Esophagus squamous epithelium (tissue), 5 donors: Measurements from ENCODE around the gene GPATCH4. TPM values are rescaled to one million over a fixed set of nuclear protein-coding genes. Genes with fewer than 3 reads are reported as not detected.

ENCODE experiments used
- DNase-seq: peaks from one replicate; lab custom pipeline; 2025; lab: John Stamatoyannopoulos, UW
- H3K27ac ChIP-seq, 4 donors: fragments of 200-600 bp; sonication (generic); one replicate each; pipeline ENCODE4 v1.5.1; 2016 to 2019; ENCODE audit warnings: mild to moderate bottlenecking in 1 of 4
- H3K27me3 ChIP-seq, 4 donors: fragments of 200-600 bp; sonication (generic); 1 replicate in 3 of 4; 2 replicates in 1 of 4; pipeline versions ENCODE4 v1.5.1 to v1.6.0; 2017 to 2021; ENCODE audit warnings: antibody characterized with exemption in 1 of 4
- H3K36me3 ChIP-seq, 3 donors: fragments of 200-600 bp; sonication (generic); one replicate each; pipeline ENCODE4 v1.5.1; 2016 to 2019
- H3K4me1 ChIP-seq, 3 donors: fragments of 200-600 bp; sonication (generic); one replicate each; pipeline ENCODE4 v1.5.1; 2017 to 2019
- H3K4me3 ChIP-seq, 4 donors: fragments of 200-600 bp; sonication (generic); 1 replicate in 3 of 4; 2 replicates in 1 of 4; pipeline ENCODE4 v1.5.1; 2016 to 2019; ENCODE audit warnings: mild to moderate bottlenecking in 2 of 4, moderate library complexity in 1 of 4
- H3K9me3 ChIP-seq, 3 donors: fragments of 200-600 bp; sonication (generic); one replicate each; pipeline ENCODE4 v1.5.1; 2016 to 2019
- CTCF ChIP-seq, 6 experiments: fragments of 450-650 bp in 4 of 6; fragments of 200-600 bp in 2 of 6; sonication (generic) in 2 of 6; IDR thresholded peaks; one replicate each; pipeline ENCODE4 v1.5.1; 2016 to 2019; ENCODE audit warnings: antibody characterized with exemption in 6 of 6, mild to moderate bottlenecking in 4 of 6, moderate library complexity in 4 of 6
- POLR2A ChIP-seq, 4 donors: fragments of 450-650 bp; IDR thresholded peaks; one replicate each; pipeline ENCODE4 v1.6.1; 2017; ENCODE audit warnings: antibody characterized with exemption in 4 of 4, mild to moderate bottlenecking in 4 of 4, moderate library complexity in 3 of 4
- WGBS, 2 donors: methylation state at CpG; one replicate each; pipeline ENCODE4 v1.1.5; 2018; 5-methylcytosine and 5-hydroxymethylcytosine counted together
- intact Hi-C: fragments of 100-400 bp; cut with DNase I; formaldehyde crosslinking; loops from one replicate; pipeline ENCODE4 v1.15.0; 2022
- total RNA-seq, 4 donors: library from RNA; depleted of rRNA; stranded (reverse); fragments of >200 nt; gene quantifications; one replicate each; pipeline ENCODE4 v1.1.0, GENCODE V29; 2016
- donor health status: DM: yes; HTN: yes; CAD: no.

The GPATCH4 gene
- total RNA-seq, 4 donors from 2014 or later = 14.0 to 41.8 (median 25.0) TPM

GRCh38 chr1:156627313-156627880 lies 26.1 kb upstream of the GPATCH4 start:
- H3K9me3 ChIP-seq = no peaks in the 10 kb centered on the region
- peaks cover 13 to 100% (median 27%) of the 10 kb centered on the region in 4 donors for H3K27me3 ChIP-seq
- H3K36me3 ChIP-seq = no peaks in the 10 kb centered on the region
- no peak overlapping the region for H3K4me3 ChIP-seq
- 63 to 67% methylated on average over 2 of the region's 2 CpGs for WGBS, 2 donors
- no peak for DNase-seq
- TF ChIP-seq POLR2A (IDR thresholded peaks at IDR 0.05) = no peak
- peak; percentile 54 to 75 (median 60) for TF ChIP-seq CTCF (IDR thresholded peaks at IDR 0.05)
- H3K4me1 ChIP-seq = peaks cover 21 to 26% (median 24%) of the 10 kb centered on the region in 3 donors
- no peak overlapping the region for H3K27ac ChIP-seq
- intact Hi-C loops = loop anchor here (2.0 kb wide), 1 partner anchor 29 kb away; no protein-coding TSS in a partner anchor

DNA sequence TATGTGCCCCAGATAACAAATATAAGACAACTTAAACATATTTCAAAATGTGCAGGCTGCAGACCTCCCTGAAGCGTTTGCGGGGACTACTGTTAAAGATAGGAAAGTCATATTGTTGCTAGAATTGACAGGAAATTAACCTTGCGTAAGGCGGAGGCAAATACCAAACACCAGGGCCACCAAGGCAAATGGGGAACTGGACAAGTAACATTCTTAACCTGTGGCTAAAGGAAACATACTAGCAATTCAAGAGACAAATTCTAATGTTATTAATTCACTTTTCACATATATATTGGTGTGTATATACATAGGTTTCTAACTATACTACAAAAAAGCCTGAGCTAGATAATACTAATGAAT lies 24.8 kb upstream of the GPATCH4 start:
- intact Hi-C loops = loop anchor here (2.0 kb wide), 1 partner anchor 31 kb away; no protein-coding TSS in a partner anchor
- Histone ChIP-seq H3K9me3 (no peaks in the 10 kb centered on the region), H3K27me3 (peaks cover 13 to 100% (median 27%) of the 10 kb centered on the region in 4 donors), H3K4me3 (peak overlapping the region in 1 of 4 donors; percentile 65), H3K4me1 (peaks cover 21 to 26% (median 24%) of the 10 kb centered on the region in 3 donors), H3K36me3 (no peaks in the 10 kb centered on the region), H3K27ac (no peak overlapping the region)
- TF ChIP-seq CTCF (IDR thresholded peaks at IDR 0.05) (peak in 1 of 6 experiments; percentile 4), POLR2A (IDR thresholded peaks at IDR 0.05) (no peak)
- no peak for DNase-seq
- 40 to 41% methylated on average over 4 of the region's 4 CpGs for WGBS, 2 donors

- WGBS, 2 donors = 0 to 1% methylated on average over 22 to 24 of the region's 45 CpGs
- H3K27ac ChIP-seq = no peak overlapping the region
Observed at GRCh38 chr1:156625436-156626078, 24.3 kb upstream of the GPATCH4 start.

DNA sequence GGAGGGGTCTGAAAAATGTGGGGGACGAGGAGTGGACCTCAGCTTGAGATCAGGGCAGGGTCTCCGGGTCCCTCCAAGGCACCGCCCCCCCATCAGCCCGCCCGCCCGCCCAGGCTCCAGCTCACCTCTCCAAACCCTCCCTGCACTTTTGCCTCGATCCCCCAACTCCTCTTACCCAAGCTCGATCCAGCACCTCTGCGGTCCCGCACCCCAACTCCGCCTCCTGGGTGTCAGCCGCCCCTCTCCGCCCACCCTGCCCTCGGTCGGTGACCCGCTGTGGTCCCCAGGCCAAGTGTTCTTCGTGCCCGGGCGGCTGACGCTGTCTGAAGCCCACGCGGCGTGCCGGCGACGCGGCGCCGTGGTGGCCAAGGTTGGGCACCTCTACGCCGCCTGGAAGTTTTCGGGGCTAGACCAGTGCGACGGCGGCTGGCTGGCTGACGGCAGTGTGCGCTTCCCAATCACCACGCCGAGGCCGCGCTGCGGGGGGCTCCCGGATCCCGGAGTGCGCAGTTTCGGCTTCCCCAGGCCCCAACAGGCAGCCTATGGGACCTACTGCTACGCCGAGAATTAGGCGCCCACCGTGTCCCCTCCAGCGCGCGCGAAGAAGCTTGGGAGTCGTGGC lies 23.6 kb upstream of the GPATCH4 start:
- WGBS, 2 donors = 4% methylated on average over 11 of the region's 55 CpGs; no CpG with 5 or more reads in 1 of the 2 donors
- Histone ChIP-seq H3K27ac (peak overlapping the region in 1 of 4 donors; percentile 30), H3K9me3 (no peaks in the 10 kb centered on the region), H3K4me3 (peak overlapping the region; percentile 20 to 65 (median 38)), H3K27me3 (peaks cover 13 to 100% (median 27%) of the 10 kb centered on the region in 4 donors), H3K36me3 (no peaks in the 10 kb centered on the region), H3K4me1 (peaks cover 21 to 26% (median 24%) of the 10 kb centered on the region in 3 donors)
- TF ChIP-seq CTCF (IDR thresholded peaks at IDR 0.05) = no peak
- TF ChIP-seq POLR2A (IDR thresholded peaks at IDR 0.05) = no peak
- no peak for DNase-seq
- intact Hi-C loops = no loop called here

More at GRCh38 chr1:156625436-156626078, 24.3 kb upstream of the GPATCH4 start:
- peaks cover 21 to 26% (median 24%) of the 10 kb centered on the region in 3 donors for H3K4me1 ChIP-seq
- no peak for TF ChIP-seq POLR2A (IDR thresholded peaks at IDR 0.05)
- TF ChIP-seq CTCF (IDR thresholded peaks at IDR 0.05) = peak; percentile 60 to 82 (median 78)
- H3K36me3 ChIP-seq = no peaks in the 10 kb centered on the region
- intact Hi-C loops = loop anchor here (2.0 kb wide), 1 partner anchor 31 kb away; no protein-coding TSS in a partner anchor
- H3K27me3 ChIP-seq = peaks cover 13 to 100% (median 27%) of the 10 kb centered on the region in 4 donors
- no peak for DNase-seq
- H3K9me3 ChIP-seq = no peaks in the 10 kb centered on the region
- H3K4me3 ChIP-seq = peak overlapping the region in 3 of 4 donors; percentile 34 to 65 (median 42)
